TTC549 (cell line): ENCODE results near the gene VAT1.

Experiments used
- FAIRE-seq: peaks from 2 replicates; lab custom pipeline; 2012; peaks lifted over from hg19 to GRCh38; lab: Jason Lieb, UNC

Gene VAT1

DNA sequence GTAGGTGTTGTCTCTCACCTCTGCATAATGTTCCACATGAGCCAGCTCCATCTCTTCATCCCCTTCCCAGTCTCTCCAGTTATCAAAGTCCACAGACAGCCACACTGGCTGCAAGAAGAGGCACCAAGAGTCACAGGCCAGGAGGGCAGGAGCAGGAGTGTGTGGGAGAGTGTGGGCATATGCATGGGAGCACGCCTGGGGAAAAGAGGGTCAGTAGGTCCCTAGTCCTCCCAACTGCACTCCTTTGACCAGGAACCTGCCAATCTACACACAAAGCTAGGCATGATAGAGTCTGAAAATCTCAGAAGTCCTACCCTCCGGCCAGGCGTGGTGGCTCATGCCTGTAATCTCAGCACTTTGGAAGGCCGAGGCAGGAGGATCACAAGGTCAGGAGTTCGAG is 50.6 kb downstream of the VAT1 start:
- FAIRE-seq, result no peak

- FAIRE-seq, result no peak
Observed at GRCh38 chr17:42969001-42969581, 53.1 kb downstream of the VAT1 start.

DNA sequence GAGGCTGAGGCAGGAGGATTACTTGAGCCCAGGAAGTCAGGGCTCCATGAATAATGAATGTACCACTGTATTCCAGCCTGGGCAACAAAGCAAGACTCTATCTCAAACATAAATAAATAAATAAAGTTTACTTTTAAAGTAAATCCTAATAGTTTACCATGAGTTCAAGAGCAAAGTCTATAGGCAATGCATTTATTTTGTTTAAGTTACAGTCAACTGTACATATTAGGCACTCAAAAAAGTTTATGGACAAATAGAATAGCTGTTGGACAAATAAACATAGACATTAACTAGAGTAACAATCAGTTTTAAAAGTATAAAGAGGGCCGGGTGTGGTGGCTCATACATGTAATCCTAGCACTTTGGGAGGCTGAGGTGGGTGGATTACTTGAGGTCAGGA is 54.3 kb downstream of the VAT1 start:
- FAIRE-seq, result no peak
